DMS 273 treated with DMSO at 0.1 percent for 48 hours (cell line): ENCODE results near the gene CAST.
"Not testable (repeated sequence)": the region's sequence is repeated elsewhere in the genome, so short reads cannot be mapped to it uniquely, and the experiment has no call there.

Experiments used
- DNase-seq: peaks from one replicate; lab custom pipeline; 2025; lab: John Stamatoyannopoulos, UW

The CAST gene

GRCh38 chr5:96781031-96781971 lies 119.1 kb downstream of the CAST start:
- DNase-seq = no peak

- DNase-seq = no peak
Measured at GRCh38 chr5:96783326-96783725, 121.2 kb downstream of the CAST start.

- DNase-seq = no peak
Measured at GRCh38 chr5:96785326-96786109, 123.3 kb downstream of the CAST start.

- no peak for DNase-seq
Measured at GRCh38 chr5:96788112-96788749, 126.1 kb downstream of the CAST start.

GRCh38 chr5:96789794-96790330 lies 127.7 kb downstream of the CAST start:
- no peak for DNase-seq

GRCh38 chr5:96790961-96791504 lies 128.9 kb downstream of the CAST start:
- no peak for DNase-seq

GRCh38 chr5:96794757-96795156 lies 132.6 kb downstream of the CAST start:
- DNase-seq = no peak

- DNase-seq = no peak
Measured at GRCh38 chr5:96795626-96796025, 133.4 kb downstream of the CAST start.

GRCh38 chr5:96796434-96796833 lies 134.3 kb downstream of the CAST start:
- no peak for DNase-seq

- DNase-seq = not testable (repeated sequence)
Measured at GRCh38 chr5:96801718-96802117, 139.5 kb downstream of the CAST start.

GRCh38 chr5:96807075-96807654 lies 145.0 kb downstream of the CAST start:
- no peak for DNase-seq

- DNase-seq = no peak
Measured at GRCh38 chr5:96808541-96808828, 146.3 kb downstream of the CAST start.

- no peak for DNase-seq
Measured at GRCh38 chr5:96808868-96809558, 146.8 kb downstream of the CAST start.

- DNase-seq = no peak
Measured at GRCh38 chr5:96809921-96810320, 147.7 kb downstream of the CAST start.

GRCh38 chr5:96812851-96813250 lies 150.7 kb downstream of the CAST start:
- no peak for DNase-seq

GRCh38 chr5:96814041-96814440 lies 151.9 kb downstream of the CAST start:
- no peak for DNase-seq

- no peak for DNase-seq
Measured at GRCh38 chr5:96816411-96816939, 154.3 kb downstream of the CAST start.

GRCh38 chr5:96816991-96817390 lies 154.8 kb downstream of the CAST start:
- no peak for DNase-seq

GRCh38 chr5:96817506-96817905 lies 155.3 kb downstream of the CAST start:
- no peak for DNase-seq

GRCh38 chr5:96818125-96818788 lies 156.1 kb downstream of the CAST start:
- DNase-seq = no peak
